Gastrocnemius medialis (tissue), 4 donors: ENCODE results near the gene RC3H2. TPM values are rescaled to one million over a fixed set of nuclear protein-coding genes. Genes with fewer than 3 reads are reported as not detected.

ENCODE experiments used
- ATAC-seq, 2 donors: fragments of 150-250 bp; one replicate each; pipeline ENCODE4 v1.9.1; 2016
- DNase-seq, 2 donors: peaks; one replicate each; pipeline ENCODE4 v3.0.0-alpha.2; 2019
- H3K27ac ChIP-seq, 4 donors: fragments of 200-600 bp; sonication (generic); 1 replicate in 1 of 4; 2 replicates in 3 of 4; pipeline ENCODE4 v1.5.1; 2016 to 2018; ENCODE audit warnings: mild to moderate bottlenecking in 2 of 4, moderate library complexity in 1 of 4
- H3K27me3 ChIP-seq, 3 donors: fragments of 200-600 bp; sonication (generic) in 2 of 3; 1 replicate in 1 of 3; 2 replicates in 2 of 3; pipeline versions ENCODE4 v1.5.1 to v1.6.0; 2016 to 2019; ENCODE audit warnings: mild to moderate bottlenecking in 1 of 3, moderate library complexity in 1 of 3
- H3K36me3 ChIP-seq, 2 donors: fragments of 200-600 bp; sonication (generic) in 1 of 2; one replicate each; pipeline ENCODE4 v1.5.1; 2017 to 2018
- H3K4me1 ChIP-seq, 2 donors: fragments of 200-600 bp; sonication (generic) in 1 of 2; one replicate each; pipeline ENCODE4 v1.5.1; 2016 to 2017; ENCODE audit warnings: mild to moderate bottlenecking in 2 of 2
- H3K4me3 ChIP-seq, 4 donors: fragments of 200-600 bp; sonication (generic) in 3 of 4; 1 replicate in 1 of 4; 2 replicates in 3 of 4; pipeline ENCODE4 v1.5.1; 2016 to 2019; ENCODE audit warnings: mild to moderate bottlenecking in 2 of 4
- H3K9me3 ChIP-seq, 3 donors: fragments of 200-600 bp; sonication (generic) in 2 of 3; 1 replicate in 1 of 3; 2 replicates in 2 of 3; pipeline ENCODE4 v1.5.1; 2016 to 2019
- POLR2A ChIP-seq, 2 donors: fragments of 450-650 bp; IDR thresholded peaks; one replicate each; pipeline ENCODE4 v1.6.1; 2017; ENCODE audit warnings: antibody characterized with exemption in 2 of 2, mild to moderate bottlenecking in 2 of 2, moderate library complexity in 2 of 2
- in situ Hi-C, 4 donors: fragments of 200-750 bp; cut with MboI; loops; one replicate each; pipeline versions ENCODE4 v1.15.0 to v1.8.0; 2017; ENCODE audit warnings: low sequenced_read_pairs in 4 of 4
- intact Hi-C: fragments of 100-400 bp; cut with DNase I; formaldehyde crosslinking; loops from one replicate; pipeline ENCODE4 v1.15.1; 2023; ENCODE audit warnings: low total_unique reads
- total RNA-seq, 4 donors: library from RNA; depleted of rRNA; stranded (reverse); fragments of >200 nt; gene quantifications; one replicate each; pipeline versions ENCODE4 v1.1.0 to v1.2.3, GENCODE V29; 2016
- TF ChIP-seq, protein P1 (sequence below), 5 experiments: fragments of 450-650 bp in 3 of 5; fragments of 200-600 bp in 2 of 5; sonication (generic) in 2 of 5; IDR thresholded peaks in 4 of 5; conservative IDR thresholded peaks in 1 of 5; 1 replicate in 4 of 5; 2 replicates in 1 of 5; pipeline ENCODE4 v1.5.1; 2016 to 2019; ENCODE audit warnings: antibody characterized with exemption in 5 of 5, mild to moderate bottlenecking in 3 of 5, moderate library complexity in 3 of 5

The RC3H2 gene
- 10 to 100 TPM; 29.4 to 45.2 (median 36.6) TPM for total RNA-seq

GRCh38 chr9:122904823-122905710 is at the start of gene RC3H2:
TSS of gene RC3H2 (minus strand) at chr9:122905359. CDS start at chr9:122897509, 7,850 bp downstream.
- in situ Hi-C loops (no loop called here), intact Hi-C loops (loop anchor here (1.0 to 10.0 kb wide), 6 partner anchors 8 to 810 kb away; partner anchors contain the start of genes PDCL, TTLL11, ZBTB26 and ZBTB6)
- no peaks in the 10 kb centered on the region for H3K36me3 ChIP-seq
- H3K27me3 ChIP-seq: no peaks in the 10 kb centered on the region
- no peaks in the 10 kb centered on the region for H3K9me3 ChIP-seq
- H3K4me1 ChIP-seq: peaks cover 21 to 36% of the 10 kb centered on the region in 2 donors
- DNase-seq (peak; percentile 98 to 99), ATAC-seq (peak; percentile 96 to 97)
- peak within 1 kb of the TSS; percentile 73 to 91 (median 80) for H3K4me3 ChIP-seq
- peak within 1 kb of the TSS; percentile 82 to 93 (median 88) for H3K27ac ChIP-seq
- TF ChIP-seq, protein P1, sequence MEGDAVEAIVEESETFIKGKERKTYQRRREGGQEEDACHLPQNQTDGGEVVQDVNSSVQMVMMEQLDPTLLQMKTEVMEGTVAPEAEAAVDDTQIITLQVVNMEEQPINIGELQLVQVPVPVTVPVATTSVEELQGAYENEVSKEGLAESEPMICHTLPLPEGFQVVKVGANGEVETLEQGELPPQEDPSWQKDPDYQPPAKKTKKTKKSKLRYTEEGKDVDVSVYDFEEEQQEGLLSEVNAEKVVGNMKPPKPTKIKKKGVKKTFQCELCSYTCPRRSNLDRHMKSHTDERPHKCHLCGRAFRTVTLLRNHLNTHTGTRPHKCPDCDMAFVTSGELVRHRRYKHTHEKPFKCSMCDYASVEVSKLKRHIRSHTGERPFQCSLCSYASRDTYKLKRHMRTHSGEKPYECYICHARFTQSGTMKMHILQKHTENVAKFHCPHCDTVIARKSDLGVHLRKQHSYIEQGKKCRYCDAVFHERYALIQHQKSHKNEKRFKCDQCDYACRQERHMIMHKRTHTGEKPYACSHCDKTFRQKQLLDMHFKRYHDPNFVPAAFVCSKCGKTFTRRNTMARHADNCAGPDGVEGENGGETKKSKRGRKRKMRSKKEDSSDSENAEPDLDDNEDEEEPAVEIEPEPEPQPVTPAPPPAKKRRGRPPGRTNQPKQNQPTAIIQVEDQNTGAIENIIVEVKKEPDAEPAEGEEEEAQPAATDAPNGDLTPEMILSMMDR (IDR thresholded peaks at IDR 0.05 in 4 of 5, conservative IDR thresholded peaks at IDR 0.05 in 1 of 5): no peak
- TF ChIP-seq POLR2A (IDR thresholded peaks at IDR 0.05): peak; percentile 96

DNA sequence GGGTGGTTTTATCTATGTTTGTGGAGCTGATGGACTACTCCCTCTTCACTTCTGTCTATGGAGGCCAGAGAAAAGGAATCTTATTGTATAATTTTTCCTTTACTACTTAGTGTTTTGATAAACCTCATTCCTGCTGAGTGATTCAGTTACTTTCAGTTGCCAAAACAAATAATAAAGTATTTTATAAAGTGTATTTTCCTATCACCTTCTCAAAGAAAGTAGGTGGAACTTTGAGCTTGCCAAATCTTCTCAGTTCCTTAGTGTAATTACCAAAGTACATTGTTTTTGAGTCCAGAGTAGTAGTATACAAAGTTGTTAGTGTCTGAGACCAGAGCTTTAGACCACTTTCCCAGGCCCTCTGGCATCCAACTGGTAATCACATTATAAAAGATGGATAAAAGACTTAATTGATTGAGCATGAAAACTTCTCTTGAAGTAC is 49.1 kb upstream of the RC3H2 start:
- in situ Hi-C loops: no loop called here
- Histone ChIP-seq H3K9me3 (no peaks in the 10 kb centered on the region), H3K27ac (no peak overlapping the region), H3K27me3 (no peaks in the 10 kb centered on the region), H3K4me1 (peaks cover 3 to 12% of the 10 kb centered on the region in 2 donors), H3K36me3 (no peaks in the 10 kb centered on the region), H3K4me3 (no peak overlapping the region)
- DNase-seq (no peak), ATAC-seq (no peak)
- TF ChIP-seq, protein P1 (IDR thresholded peaks at IDR 0.05 in 4 of 5, conservative IDR thresholded peaks at IDR 0.05 in 1 of 5): no peak
- TF ChIP-seq POLR2A (IDR thresholded peaks at IDR 0.05): no peak
- intact Hi-C loops: no loop called here

DNA sequence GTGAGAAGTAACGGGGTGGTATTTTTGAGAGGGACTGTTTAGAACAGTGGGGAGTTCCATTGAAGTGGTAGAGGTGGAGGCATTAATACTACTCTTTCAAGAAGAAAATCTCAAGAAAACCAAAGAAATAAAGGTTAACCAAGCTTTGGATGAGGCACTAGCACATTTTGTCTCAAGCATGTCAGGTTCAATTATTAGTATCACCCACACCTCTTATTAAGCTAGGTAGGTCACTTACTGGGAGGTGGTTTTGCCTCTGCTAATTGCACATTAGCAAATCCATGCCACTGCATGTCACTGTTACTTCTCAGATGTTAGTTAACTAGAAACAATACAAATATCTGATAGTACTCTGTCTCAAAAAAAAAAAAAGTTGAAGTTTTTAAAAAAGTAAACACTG is 45.9 kb upstream of the RC3H2 start:
- DNase-seq: no peak
- TF ChIP-seq, protein P1 (IDR thresholded peaks at IDR 0.05 in 4 of 5, conservative IDR thresholded peaks at IDR 0.05 in 1 of 5): no peak
- no peaks in the 10 kb centered on the region for H3K9me3 ChIP-seq
- intact Hi-C loops (no loop called here), in situ Hi-C loops (no loop called here)
- H3K4me3 ChIP-seq: no peak overlapping the region
- peaks cover 21 to 23% of the 10 kb centered on the region in 2 donors for H3K4me1 ChIP-seq
- H3K27ac ChIP-seq: no peak overlapping the region
- H3K36me3 ChIP-seq: no peaks in the 10 kb centered on the region
- ATAC-seq: no peak
- no peaks in the 10 kb centered on the region for H3K27me3 ChIP-seq

DNA sequence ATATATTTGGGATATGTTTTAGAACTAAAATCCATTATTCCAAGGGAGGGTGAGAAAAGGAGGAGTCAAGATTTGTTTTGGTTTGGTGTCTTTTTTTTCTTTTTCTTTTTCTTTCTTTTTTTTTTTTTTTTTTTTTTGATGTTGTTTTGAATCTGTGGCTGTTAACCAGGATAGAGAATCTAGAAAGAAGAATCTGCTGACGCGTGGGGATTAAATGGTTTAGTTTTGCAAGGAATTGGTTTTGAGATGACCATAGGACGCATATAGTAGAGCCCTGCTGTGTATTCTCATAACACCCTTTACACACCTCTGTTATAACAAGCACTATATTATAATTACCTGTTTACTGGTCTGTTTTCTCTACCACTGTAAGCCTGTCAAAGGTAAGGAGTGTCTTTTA is 45.1 kb upstream of the RC3H2 start:
- intact Hi-C loops: no loop called here
- TF ChIP-seq, protein P1 (IDR thresholded peaks at IDR 0.05 in 4 of 5, conservative IDR thresholded peaks at IDR 0.05 in 1 of 5): no peak
- TF ChIP-seq POLR2A (IDR thresholded peaks at IDR 0.05): no peak
- Histone ChIP-seq H3K27ac (no peak overlapping the region), H3K36me3 (no peaks in the 10 kb centered on the region), H3K4me1 (peaks cover 29% of the 10 kb centered on the region in 2 donors), H3K9me3 (no peaks in the 10 kb centered on the region), H3K4me3 (no peak overlapping the region), H3K27me3 (no peaks in the 10 kb centered on the region)
- in situ Hi-C loops: no loop called here
- no peak for ATAC-seq
- DNase-seq: no peak
